Activated naive CD4-positive, alpha-beta T cell treated with anti-CD3 and anti-CD28 coated beads for 36 hours (primary cell): Measurements from ENCODE around the gene UVSSA. TPM values are rescaled to one million over a fixed set of nuclear protein-coding genes. Genes with fewer than 3 reads are reported as not detected.

Source experiments
- CTCF ChIA-PET: fragments of 350-600 bp; sonication (Branson Sonifier 250); formaldehyde crosslinking; loops from one replicate; lab custom pipeline; 2021; ENCODE audit warnings: antibody characterized with exemption; lab: Charles Lee
- DNase-seq: peaks from one replicate; pipeline ENCODE4 v3.0.0-alpha.2; 2020
- H3K27ac Mint-ChIP-seq: one replicate; pipeline ENCODE4 v1.8.0; 2021; ENCODE audit warnings: mild to moderate bottlenecking, mixed read lengths
- H3K27me3 Mint-ChIP-seq: one replicate; pipeline ENCODE4 v1.8.0; 2021; ENCODE audit warnings: low read depth, mixed read lengths
- H3K36me3 Mint-ChIP-seq: one replicate; pipeline ENCODE4 v1.8.0; 2021; ENCODE audit warnings: low read depth, mixed read lengths
- H3K4me1 Mint-ChIP-seq: one replicate; pipeline ENCODE4 v1.8.0; 2021; ENCODE audit warnings: low read depth, mixed read lengths
- H3K4me3 Mint-ChIP-seq: one replicate; pipeline ENCODE4 v1.8.0; 2021; ENCODE audit warnings: mild to moderate bottlenecking, moderate library complexity, mixed read lengths
- H3K9me3 Mint-ChIP-seq: one replicate; pipeline ENCODE4 v1.8.0; 2021; ENCODE audit warnings: mixed read lengths
- intact Hi-C: fragments of 100-400 bp; cut with micrococcal nuclease; formaldehyde crosslinking; loops from one replicate; pipeline ENCODE4 v1.15.1; 2023
- total RNA-seq, 2 experiments: library from RNA; stranded (reverse); gene quantifications; one replicate each; pipeline ENCODE4 v1.2.3, GENCODE V29; 2021

UVSSA gene
- total RNA-seq, 2 experiments from 2014 or later = 20.0 to 24.3 TPM

GRCh38 chr4:1410491-1411325, 63.7 kb downstream of the UVSSA start:
- Mint-ChIP-seq H3K27ac (no peak overlapping the region), H3K36me3 (no peaks in the 10 kb centered on the region), H3K27me3 (peaks cover 50% of the 10 kb centered on the region), H3K4me3 (no peak overlapping the region), H3K9me3 (no peaks in the 10 kb centered on the region), H3K4me1 (peaks cover 10% of the 10 kb centered on the region)
- intact Hi-C loops = no loop called here
- peak; percentile 55 for DNase-seq
- CTCF ChIA-PET = interaction anchor here (0.6 kb wide), 1 partner anchor 23 kb away, joined by 3 read pairs; no protein-coding TSS in a partner anchor

GRCh38 chr4:1411436-1412375, 64.7 kb downstream of the UVSSA start:
- no peak overlapping the region for H3K27ac Mint-ChIP-seq
- peaks cover 55% of the 10 kb centered on the region for H3K27me3 Mint-ChIP-seq
- intact Hi-C loops = no loop called here
- H3K4me3 Mint-ChIP-seq = no peak overlapping the region
- H3K4me1 Mint-ChIP-seq = peaks cover 10% of the 10 kb centered on the region
- no peaks in the 10 kb centered on the region for H3K9me3 Mint-ChIP-seq
- H3K36me3 Mint-ChIP-seq = no peaks in the 10 kb centered on the region
- DNase-seq = no peak
- CTCF ChIA-PET = no interaction called here

GRCh38 chr4:1412376-1413203, 65.6 kb downstream of the UVSSA start:
- Mint-ChIP-seq H3K4me3 (no peak overlapping the region), H3K9me3 (no peaks in the 10 kb centered on the region), H3K27me3 (peaks cover 53% of the 10 kb centered on the region), H3K27ac (no peak overlapping the region), H3K4me1 (peaks cover 6% of the 10 kb centered on the region), H3K36me3 (no peaks in the 10 kb centered on the region)
- intact Hi-C loops = no loop called here
- CTCF ChIA-PET = no interaction called here
- no peak for DNase-seq

GRCh38 chr4:1413204-1413663, 66.2 kb downstream of the UVSSA start:
- Mint-ChIP-seq H3K4me1 (peaks cover 6% of the 10 kb centered on the region), H3K27ac (no peak overlapping the region), H3K9me3 (no peaks in the 10 kb centered on the region), H3K36me3 (no peaks in the 10 kb centered on the region), H3K27me3 (peaks cover 52% of the 10 kb centered on the region), H3K4me3 (no peak overlapping the region)
- intact Hi-C loops = no loop called here
- CTCF ChIA-PET = no interaction called here
- no peak for DNase-seq

GRCh38 chr4:1413687-1414479, 66.9 kb downstream of the UVSSA start:
- no peak for DNase-seq
- Mint-ChIP-seq H3K4me1 (peaks cover 5% of the 10 kb centered on the region), H3K27ac (no peak overlapping the region), H3K27me3 (peaks cover 45% of the 10 kb centered on the region), H3K36me3 (no peaks in the 10 kb centered on the region), H3K9me3 (no peaks in the 10 kb centered on the region), H3K4me3 (no peak overlapping the region)
- intact Hi-C loops = no loop called here
- CTCF ChIA-PET = no interaction called here

- peaks cover 5% of the 10 kb centered on the region for H3K4me1 Mint-ChIP-seq
- no peak overlapping the region for H3K27ac Mint-ChIP-seq
- H3K27me3 Mint-ChIP-seq = peaks cover 42% of the 10 kb centered on the region
Observed at GRCh38 chr4:1414831-1415680, 68.0 kb downstream of the UVSSA start.

GRCh38 chr4:1415681-1415981, 68.6 kb downstream of the UVSSA start:
- Mint-ChIP-seq H3K36me3 (no peaks in the 10 kb centered on the region), H3K9me3 (no peaks in the 10 kb centered on the region)

More at GRCh38 chr4:1414831-1415680, 68.0 kb downstream of the UVSSA start:
- intact Hi-C loops = no loop called here
- CTCF ChIA-PET = no interaction called here
- H3K9me3 Mint-ChIP-seq = no peaks in the 10 kb centered on the region
- H3K4me3 Mint-ChIP-seq = no peak overlapping the region
- no peak for DNase-seq
- H3K36me3 Mint-ChIP-seq = no peaks in the 10 kb centered on the region

GRCh38 chr4:1416051-1416947, 69.3 kb downstream of the UVSSA start:
- Mint-ChIP-seq H3K4me1 (peaks cover 5% of the 10 kb centered on the region), H3K27me3 (peaks cover 34% of the 10 kb centered on the region), H3K27ac (no peak overlapping the region), H3K36me3 (no peaks in the 10 kb centered on the region), H3K4me3 (no peak overlapping the region), H3K9me3 (no peaks in the 10 kb centered on the region)
- DNase-seq = no peak
- intact Hi-C loops = no loop called here
- CTCF ChIA-PET = no interaction called here

More at GRCh38 chr4:1415681-1415981, 68.6 kb downstream of the UVSSA start:
- H3K27ac Mint-ChIP-seq = no peak overlapping the region
- intact Hi-C loops = no loop called here
- H3K4me1 Mint-ChIP-seq = peaks cover 5% of the 10 kb centered on the region
- no peak for DNase-seq
- peaks cover 41% of the 10 kb centered on the region for H3K27me3 Mint-ChIP-seq
- no peak overlapping the region for H3K4me3 Mint-ChIP-seq
- CTCF ChIA-PET = no interaction called here

GRCh38 chr4:1416948-1417260, 69.9 kb downstream of the UVSSA start:
- H3K4me1 Mint-ChIP-seq = peaks cover 5% of the 10 kb centered on the region
- no peak overlapping the region for H3K27ac Mint-ChIP-seq
- CTCF ChIA-PET = no interaction called here
- no peak overlapping the region for H3K4me3 Mint-ChIP-seq
- no peaks in the 10 kb centered on the region for H3K9me3 Mint-ChIP-seq
- intact Hi-C loops = no loop called here
- no peak for DNase-seq
- no peaks in the 10 kb centered on the region for H3K36me3 Mint-ChIP-seq
- H3K27me3 Mint-ChIP-seq = peaks cover 32% of the 10 kb centered on the region
